Esophagus squamous epithelium (tissue), 5 donors: ENCODE results near the gene ATAD3A. TPM values are rescaled to one million over a fixed set of nuclear protein-coding genes. Genes with fewer than 3 reads are reported as not detected.

Source experiments
- DNase-seq: peaks from one replicate; lab custom pipeline; 2025; lab: John Stamatoyannopoulos, UW
- H3K27ac ChIP-seq, 4 donors: fragments of 200-600 bp; sonication (generic); one replicate each; pipeline ENCODE4 v1.5.1; 2016 to 2019; ENCODE audit warnings: mild to moderate bottlenecking in 1 of 4
- H3K27me3 ChIP-seq, 4 donors: fragments of 200-600 bp; sonication (generic); 1 replicate in 3 of 4; 2 replicates in 1 of 4; pipeline versions ENCODE4 v1.5.1 to v1.6.0; 2017 to 2021; ENCODE audit warnings: antibody characterized with exemption in 1 of 4
- H3K36me3 ChIP-seq, 3 donors: fragments of 200-600 bp; sonication (generic); one replicate each; pipeline ENCODE4 v1.5.1; 2016 to 2019
- H3K4me1 ChIP-seq, 3 donors: fragments of 200-600 bp; sonication (generic); one replicate each; pipeline ENCODE4 v1.5.1; 2017 to 2019
- H3K4me3 ChIP-seq, 4 donors: fragments of 200-600 bp; sonication (generic); 1 replicate in 3 of 4; 2 replicates in 1 of 4; pipeline ENCODE4 v1.5.1; 2016 to 2019; ENCODE audit warnings: mild to moderate bottlenecking in 2 of 4, moderate library complexity in 1 of 4
- H3K9me3 ChIP-seq, 3 donors: fragments of 200-600 bp; sonication (generic); one replicate each; pipeline ENCODE4 v1.5.1; 2016 to 2019
- POLR2A ChIP-seq, 4 donors: fragments of 450-650 bp; IDR thresholded peaks; one replicate each; pipeline ENCODE4 v1.6.1; 2017; ENCODE audit warnings: antibody characterized with exemption in 4 of 4, mild to moderate bottlenecking in 4 of 4, moderate library complexity in 3 of 4
- WGBS, 2 donors: methylation state at CpG; one replicate each; pipeline ENCODE4 v1.1.5; 2018; 5-methylcytosine and 5-hydroxymethylcytosine counted together
- intact Hi-C: fragments of 100-400 bp; cut with DNase I; formaldehyde crosslinking; loops from one replicate; pipeline ENCODE4 v1.15.0; 2022
- total RNA-seq, 4 donors: library from RNA; depleted of rRNA; stranded (reverse); fragments of >200 nt; gene quantifications; one replicate each; pipeline ENCODE4 v1.1.0, GENCODE V29; 2016
- TF ChIP-seq, protein P1 (sequence below), 6 experiments: fragments of 450-650 bp in 4 of 6; fragments of 200-600 bp in 2 of 6; sonication (generic) in 2 of 6; IDR thresholded peaks; one replicate each; pipeline ENCODE4 v1.5.1; 2016 to 2019; ENCODE audit warnings: antibody characterized with exemption in 6 of 6, mild to moderate bottlenecking in 4 of 6, moderate library complexity in 4 of 6
- donor health status: DM: yes; HTN: yes; CAD: no.

The ATAD3A gene
- total RNA-seq, 4 donors from 2014 or later = 27.0 to 53.8 (median 32.6) TPM

DNA sequence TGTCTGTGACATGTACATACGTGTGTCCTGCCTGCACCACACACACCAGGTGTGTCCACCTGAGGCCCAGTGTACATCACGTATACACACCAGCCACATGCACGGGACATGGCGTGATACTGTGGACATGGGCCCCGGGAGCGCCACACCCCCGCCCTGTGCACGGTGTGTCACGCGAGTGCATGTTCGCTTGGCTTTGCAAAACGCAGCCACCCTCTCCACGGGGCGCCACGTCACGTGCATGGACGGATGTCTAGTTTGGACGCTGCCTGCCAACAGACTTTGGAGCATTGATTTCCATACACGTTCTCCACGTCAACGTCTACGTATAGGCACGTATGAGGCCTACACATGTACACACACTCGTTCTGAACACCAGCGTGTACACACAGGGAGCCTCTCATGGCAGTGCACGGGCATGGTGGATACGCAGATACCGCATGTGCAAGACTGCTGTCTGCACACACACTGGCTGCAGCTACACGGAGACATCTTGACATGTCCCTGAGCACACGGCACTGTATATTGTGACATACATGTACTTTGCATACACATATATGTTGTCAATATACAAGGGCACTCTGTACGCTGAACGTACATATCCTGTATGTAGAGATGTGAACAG, 25.8 kb downstream of the ATAD3A start:
- TF ChIP-seq, protein P1, sequence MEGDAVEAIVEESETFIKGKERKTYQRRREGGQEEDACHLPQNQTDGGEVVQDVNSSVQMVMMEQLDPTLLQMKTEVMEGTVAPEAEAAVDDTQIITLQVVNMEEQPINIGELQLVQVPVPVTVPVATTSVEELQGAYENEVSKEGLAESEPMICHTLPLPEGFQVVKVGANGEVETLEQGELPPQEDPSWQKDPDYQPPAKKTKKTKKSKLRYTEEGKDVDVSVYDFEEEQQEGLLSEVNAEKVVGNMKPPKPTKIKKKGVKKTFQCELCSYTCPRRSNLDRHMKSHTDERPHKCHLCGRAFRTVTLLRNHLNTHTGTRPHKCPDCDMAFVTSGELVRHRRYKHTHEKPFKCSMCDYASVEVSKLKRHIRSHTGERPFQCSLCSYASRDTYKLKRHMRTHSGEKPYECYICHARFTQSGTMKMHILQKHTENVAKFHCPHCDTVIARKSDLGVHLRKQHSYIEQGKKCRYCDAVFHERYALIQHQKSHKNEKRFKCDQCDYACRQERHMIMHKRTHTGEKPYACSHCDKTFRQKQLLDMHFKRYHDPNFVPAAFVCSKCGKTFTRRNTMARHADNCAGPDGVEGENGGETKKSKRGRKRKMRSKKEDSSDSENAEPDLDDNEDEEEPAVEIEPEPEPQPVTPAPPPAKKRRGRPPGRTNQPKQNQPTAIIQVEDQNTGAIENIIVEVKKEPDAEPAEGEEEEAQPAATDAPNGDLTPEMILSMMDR (IDR thresholded peaks at IDR 0.05) = no peak
- no peak for TF ChIP-seq POLR2A (IDR thresholded peaks at IDR 0.05)
- H3K4me3 ChIP-seq = no peak overlapping the region
- DNase-seq = no peak
- H3K27ac ChIP-seq = no peak overlapping the region
- 89 to 91% methylated on average over 24 to 26 of the region's 32 CpGs for WGBS, 2 donors
- no peaks in the 10 kb centered on the region for H3K9me3 ChIP-seq
- H3K4me1 ChIP-seq = peaks cover 14 to 46% (median 17%) of the 10 kb centered on the region in 3 donors
- peaks cover 0 to 12% (median 0%) of the 10 kb centered on the region in 4 donors for H3K27me3 ChIP-seq
- peaks cover 8 to 45% (median 13%) of the 10 kb centered on the region in 3 donors for H3K36me3 ChIP-seq
- intact Hi-C loops = no loop called here

- H3K4me3 ChIP-seq = no peak overlapping the region
- no peak for TF ChIP-seq POLR2A (IDR thresholded peaks at IDR 0.05)
- TF ChIP-seq, protein P1 (IDR thresholded peaks at IDR 0.05) = no peak
Measured at GRCh38 chr1:1538334-1538733, 26.4 kb downstream of the ATAD3A start.

DNA sequence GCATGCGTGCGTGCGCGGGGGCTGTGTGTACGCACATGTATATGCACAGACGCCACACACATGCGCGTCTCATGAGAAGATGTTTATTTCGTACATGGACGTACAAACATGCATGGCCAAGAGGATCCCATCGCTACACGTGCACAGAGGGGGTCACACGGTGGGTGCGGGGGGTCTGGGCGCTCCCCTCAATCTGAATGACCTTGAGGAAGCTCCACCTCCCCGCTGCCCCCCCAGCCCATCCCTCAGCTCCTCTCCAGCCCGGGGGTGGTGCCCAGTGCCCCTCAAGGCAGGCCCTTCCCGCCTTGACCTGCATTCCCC, 27.0 kb downstream of the ATAD3A start:
- H3K36me3 ChIP-seq = peaks cover 8 to 47% (median 13%) of the 10 kb centered on the region in 3 donors
- no peak for TF ChIP-seq POLR2A (IDR thresholded peaks at IDR 0.05)
- TF ChIP-seq, protein P1 (IDR thresholded peaks at IDR 0.05) = no peak
- peaks cover 14 to 46% (median 17%) of the 10 kb centered on the region in 3 donors for H3K4me1 ChIP-seq
- H3K9me3 ChIP-seq = no peaks in the 10 kb centered on the region
- H3K4me3 ChIP-seq = peak overlapping the region in 3 of 4 donors; percentile 49 to 74 (median 63)
- peaks cover 0 to 12% (median 0%) of the 10 kb centered on the region in 4 donors for H3K27me3 ChIP-seq
- WGBS, 2 donors = 90 to 94% methylated on average over 10 to 14 of the region's 18 CpGs
- intact Hi-C loops = no loop called here
- peak overlapping the region in 2 of 4 donors; percentile 79 to 80 for H3K27ac ChIP-seq
- DNase-seq = no peak

More at GRCh38 chr1:1538334-1538733, 26.4 kb downstream of the ATAD3A start:
- intact Hi-C loops = no loop called here
- H3K27ac ChIP-seq = no peak overlapping the region
- H3K4me1 ChIP-seq = peaks cover 14 to 46% (median 17%) of the 10 kb centered on the region in 3 donors
- peaks cover 8 to 45% (median 13%) of the 10 kb centered on the region in 3 donors for H3K36me3 ChIP-seq
- WGBS, 2 donors = 88 to 97% methylated on average over 9 to 14 of the region's 23 CpGs
- H3K27me3 ChIP-seq = peaks cover 0 to 12% (median 0%) of the 10 kb centered on the region in 4 donors
- no peak for DNase-seq
- H3K9me3 ChIP-seq = no peaks in the 10 kb centered on the region

DNA sequence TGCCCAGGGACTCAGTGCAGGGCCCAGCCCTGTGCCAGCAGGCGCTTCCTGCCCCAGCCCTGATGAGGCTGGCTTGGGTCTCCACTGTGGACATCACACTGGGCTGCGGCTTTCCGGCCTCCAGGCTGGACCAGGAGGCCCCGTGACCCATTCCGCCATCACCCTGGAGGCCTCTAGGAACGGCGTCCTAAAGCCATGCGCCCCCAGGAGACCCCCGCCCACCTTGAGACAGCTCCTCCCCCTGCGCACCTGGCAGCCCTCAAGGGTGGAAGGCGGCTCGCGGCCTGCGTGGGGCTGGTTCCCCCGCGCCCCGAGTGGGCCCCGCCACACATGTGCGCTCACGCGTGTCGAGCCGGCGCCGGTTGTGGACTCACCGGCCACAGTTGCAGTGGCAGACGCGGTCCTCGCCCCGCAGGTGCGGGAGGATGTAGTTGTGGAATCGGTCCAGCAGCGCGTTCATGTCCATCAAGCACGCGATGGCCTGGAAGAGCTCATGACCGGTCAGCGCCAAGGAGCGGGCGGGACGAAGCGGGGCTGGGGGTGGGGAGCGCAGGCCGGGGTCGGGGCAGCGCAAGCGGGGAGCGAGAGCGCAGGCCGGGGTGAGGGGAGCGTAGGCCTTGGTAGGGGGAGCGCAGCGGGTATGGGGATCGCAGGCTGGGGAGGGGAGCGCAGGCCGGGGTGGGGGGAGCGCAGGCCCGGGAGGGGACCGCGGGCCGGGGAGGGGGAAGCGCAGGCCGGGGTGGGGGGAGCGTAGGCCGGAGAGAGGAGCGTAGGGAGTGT, 27.5 kb downstream of the ATAD3A start:
- TF ChIP-seq, protein P1 (IDR thresholded peaks at IDR 0.05) = no peak
- TF ChIP-seq POLR2A (IDR thresholded peaks at IDR 0.05) = no peak
- Histone ChIP-seq H3K27ac (peak overlapping the region; percentile 39 to 80 (median 66)), H3K36me3 (peaks cover 8 to 42% (median 13%) of the 10 kb centered on the region in 3 donors), H3K9me3 (no peaks in the 10 kb centered on the region), H3K4me3 (peak overlapping the region; percentile 39 to 74 (median 56)), H3K27me3 (peaks cover 0 to 12% (median 0%) of the 10 kb centered on the region in 4 donors), H3K4me1 (peaks cover 14 to 46% (median 17%) of the 10 kb centered on the region in 3 donors)
- DNase-seq = no peak
- intact Hi-C loops = no loop called here
- no CpG with 5 or more reads among the region's 66 CpGs for WGBS, 2 donors
